H9 (cell line): ENCODE measurements around the gene DSTYK. TPM values are rescaled to one million over a fixed set of nuclear protein-coding genes. Genes with fewer than 3 reads are reported as not detected.

Experiments used
- DNase-seq: peaks from one replicate; pipeline ENCODE4 v3.0.0-alpha.2; 2017
- H2AFZ ChIP-seq: one replicate; pipeline ENCODE4 v1.6.1; 2013; ENCODE audit warnings: mild to moderate bottlenecking, low read length, control low read depth, moderate library complexity
- H2AK5ac ChIP-seq: 2 replicates; pipeline ENCODE4 v1.6.1; 2013; ENCODE audit warnings: low read length, control low read depth, mixed read lengths; ENCODE audit not compliant: insufficient read length
- H2BK120ac ChIP-seq: one replicate; pipeline ENCODE4 v1.6.1; 2013; ENCODE audit warnings: low read depth, mild to moderate bottlenecking, low read length, control low read depth, inconsistent platforms; ENCODE audit not compliant: poor library complexity, severe bottlenecking
- H2BK12ac ChIP-seq: 2 replicates; pipeline ENCODE4 v1.6.1; 2013; ENCODE audit warnings: low read length, control low read depth, mixed read lengths, low read depth; ENCODE audit not compliant: insufficient read length
- H2BK15ac ChIP-seq: 2 replicates; pipeline ENCODE4 v1.6.1; 2013; ENCODE audit warnings: low read depth, low read length, control low read depth
- H2BK20ac ChIP-seq: one replicate; pipeline ENCODE4 v1.6.1; 2013; ENCODE audit warnings: low read depth, mild to moderate bottlenecking, low read length, control low read depth, inconsistent platforms; ENCODE audit not compliant: poor library complexity, severe bottlenecking
- H2BK5ac ChIP-seq: 2 replicates; pipeline ENCODE4 v1.6.1; 2013; ENCODE audit warnings: low read length, control low read depth, mixed read lengths; ENCODE audit not compliant: insufficient read length
- H3K14ac ChIP-seq: 2 replicates; pipeline ENCODE4 v1.6.1; 2013; ENCODE audit warnings: low read length, control low read depth; ENCODE audit not compliant: insufficient read depth
- H3K18ac ChIP-seq: 2 replicates; pipeline ENCODE4 v1.6.1; 2013; ENCODE audit warnings: low read depth, mild to moderate bottlenecking, mixed read lengths, low read length, control low read depth; ENCODE audit not compliant: insufficient read length
- H3K23ac ChIP-seq: 2 replicates; pipeline ENCODE4 v1.6.1; 2013; ENCODE audit warnings: low read length, control low read depth, mixed read lengths, low read depth; ENCODE audit not compliant: insufficient read length
- H3K23me2 ChIP-seq: 2 replicates; pipeline ENCODE4 v1.6.1; 2013; ENCODE audit warnings: low read depth, mild to moderate bottlenecking, mixed read lengths, low read length, control low read depth; ENCODE audit not compliant: insufficient read length, poor library complexity, severe bottlenecking
- H3K27ac ChIP-seq: 2 replicates; pipeline ENCODE4 v1.5.1; 2013; ENCODE audit warnings: low read length, control low read depth, mixed read lengths, low read depth; ENCODE audit not compliant: insufficient read length
- H3K27me3 ChIP-seq: 2 replicates; pipeline ENCODE4 v1.6.1; 2013; ENCODE audit warnings: low read length, control low read depth, inconsistent platforms; ENCODE audit not compliant: insufficient read depth
- H3K4ac ChIP-seq: 2 replicates; pipeline ENCODE4 v1.6.1; 2013; ENCODE audit warnings: low read depth, mild to moderate bottlenecking, control low read depth, inconsistent platforms, low read length, moderate library complexity
- H3K4me1 ChIP-seq: 2 replicates; pipeline ENCODE4 v1.6.1; 2013; ENCODE audit warnings: low read length, control low read depth, inconsistent platforms; ENCODE audit not compliant: insufficient read depth
- H3K4me2 ChIP-seq: 2 replicates; pipeline ENCODE4 v1.6.1; 2013; ENCODE audit warnings: low read length, control low read depth, mixed read lengths; ENCODE audit not compliant: insufficient read length, insufficient read depth
- H3K56ac ChIP-seq: 2 replicates; pipeline ENCODE4 v1.6.1; 2013; ENCODE audit warnings: low read depth, mild to moderate bottlenecking, mixed read lengths, low read length, control low read depth; ENCODE audit not compliant: insufficient read length
- H3K79me1 ChIP-seq: 2 replicates; pipeline ENCODE4 v1.6.1; 2013; ENCODE audit warnings: low read depth, mild to moderate bottlenecking, moderate library complexity, low read length, control low read depth, inconsistent platforms; ENCODE audit not compliant: insufficient read depth, poor library complexity, severe bottlenecking
- H3K79me2 ChIP-seq: 2 replicates; pipeline ENCODE4 v1.6.1; 2013; ENCODE audit warnings: low read length, control low read depth, inconsistent platforms; ENCODE audit not compliant: insufficient read depth
- H3K9ac ChIP-seq: 2 replicates; pipeline ENCODE4 v1.6.1; 2013; ENCODE audit warnings: low read length, control low read depth, mixed read lengths; ENCODE audit not compliant: insufficient read length; ENCODE audit errors: extremely low read depth
- H3K9me3 ChIP-seq: one replicate; pipeline ENCODE4 v1.6.1; 2013; ENCODE audit warnings: low read depth, low read length, inconsistent platforms; ENCODE audit not compliant: control insufficient read depth
- H3T11ph ChIP-seq: one replicate; pipeline ENCODE4 v1.6.1; 2013; ENCODE audit warnings: mild to moderate bottlenecking, low read length, control low read depth, inconsistent platforms
- H4K20me1 ChIP-seq: one replicate; pipeline ENCODE4 v1.6.1; 2013; ENCODE audit not compliant: control insufficient read depth, insufficient read length, insufficient read depth
- H4K5ac ChIP-seq: 2 replicates; pipeline ENCODE4 v1.6.1; 2013; ENCODE audit warnings: low read depth, mild to moderate bottlenecking, mixed read lengths, low read length, control low read depth; ENCODE audit not compliant: insufficient read length
- H4K8ac ChIP-seq: replicated peaks from 2 replicates; pipeline ENCODE4 v1.6.1; 2013; ENCODE audit warnings: low read length, control low read depth, mixed read lengths, low read depth; ENCODE audit not compliant: insufficient read length
- H4K91ac ChIP-seq: 2 replicates; pipeline ENCODE4 v1.6.1; 2013; ENCODE audit warnings: low read depth, mild to moderate bottlenecking, moderate library complexity, mixed read lengths, low read length, control low read depth; ENCODE audit not compliant: insufficient read length
- H3K27ac Mint-ChIP-seq, 3 experiments: 2 replicates in 2 of 3; 3 replicates in 1 of 3; pipeline ENCODE4 v1.8.0; 2020 to 2021; ENCODE audit warnings: mixed read lengths in 3 of 3, mild to moderate bottlenecking in 1 of 3, moderate library complexity in 1 of 3
- H3K27me3 Mint-ChIP-seq: 2 replicates; pipeline ENCODE4 v1.8.0; 2021; ENCODE audit warnings: low read depth, mild to moderate bottlenecking, moderate library complexity, mixed read lengths
- H3K36me3 Mint-ChIP-seq, 3 experiments: 2 replicates in 2 of 3; 3 replicates in 1 of 3; pipeline ENCODE4 v1.8.0; 2020 to 2021; ENCODE audit warnings: low read depth in 3 of 3, mixed read lengths in 3 of 3; ENCODE audit not compliant: insufficient read depth in 1 of 3
- H3K4me1 Mint-ChIP-seq, 2 experiments: 2 replicates each; pipeline ENCODE4 v1.8.0; 2020; ENCODE audit warnings: mixed read lengths in 2 of 2
- H3K4me3 Mint-ChIP-seq, 2 experiments: 2 replicates in 1 of 2; 3 replicates in 1 of 2; pipeline ENCODE4 v1.8.0; 2020 to 2021; ENCODE audit warnings: mild to moderate bottlenecking in 2 of 2, mixed read lengths in 2 of 2, moderate library complexity in 1 of 2
- H3K9me3 Mint-ChIP-seq, 2 experiments: 2 replicates in 1 of 2; 3 replicates in 1 of 2; pipeline ENCODE4 v1.8.0; 2020; ENCODE audit warnings: mild to moderate bottlenecking in 2 of 2, mixed read lengths in 2 of 2, moderate library complexity in 1 of 2
- CTCF ChIP-seq: fragments of 200-600 bp; sonication (generic); conservative IDR thresholded peaks from 3 replicates; pipeline ENCODE4 v1.8.0; 2021; ENCODE audit warnings: antibody characterized with exemption, mild to moderate bottlenecking
- WGBS: extraction: QIAGEN DNeasy Blood & Tissue Kit; methylation state at CpG from one replicate; pipeline ENCODE4 v1.1.7; 2013; ENCODE audit warnings: missing lambda C conversion rate, low lambda C conversion rate, mixed read lengths; ENCODE audit not compliant: insufficient read length; ENCODE audit errors: extremely low coverage; 5-methylcytosine and 5-hydroxymethylcytosine counted together
- total RNA-seq: library from RNA; stranded (reverse); gene quantifications from 2 replicates; pipeline ENCODE4 v1.2.1, GENCODE V29; 2021

Gene DSTYK
- total RNA-seq, 1 experiment from 2014 or later = 8.5 TPM

- H2BK12ac ChIP-seq = no peak overlapping the region
- no peaks in the 10 kb centered on the region for H3K23me2 ChIP-seq
- WGBS = no CpG with 5 or more reads among the region's 4 CpGs
- peaks cover 17 to 25% of the 10 kb centered on the region in 2 experiments for H3K4me1 Mint-ChIP-seq
- H2BK20ac ChIP-seq = no peak overlapping the region
- H4K5ac ChIP-seq = no peak overlapping the region
- no peak overlapping the region for H4K91ac ChIP-seq
- H3K27ac ChIP-seq = no peak overlapping the region
- H3K4me3 Mint-ChIP-seq = no peak overlapping the region
- no peak overlapping the region for H3K14ac ChIP-seq
- no peaks in the 10 kb centered on the region for H3K9me3 ChIP-seq
- peaks cover 9% of the 10 kb centered on the region; the same call in 1 of the 2 replicates for H3K4me1 ChIP-seq
- no peak for DNase-seq
- H3K27me3 ChIP-seq = no peaks in the 10 kb centered on the region
- no peak overlapping the region for H2BK120ac ChIP-seq
- H4K8ac ChIP-seq = no peak overlapping the region
- no peak overlapping the region for H2BK5ac ChIP-seq
- H2AK5ac ChIP-seq = no peak overlapping the region
- H3K4me2 ChIP-seq = no peak overlapping the region
- H3K18ac ChIP-seq = no peak overlapping the region
- no peak overlapping the region for H3K9ac ChIP-seq
- peaks cover 4% of the 10 kb centered on the region for H3K79me1 ChIP-seq
- H3K27me3 Mint-ChIP-seq = no peaks in the 10 kb centered on the region
- no peak overlapping the region for H3T11ph ChIP-seq
- no peak overlapping the region for H2BK15ac ChIP-seq
- peak overlapping the region in 2 of 3 experiments; percentile 63 to 68; a peak in 4 of 7 replicates for H3K27ac Mint-ChIP-seq
- H3K79me2 ChIP-seq = peaks cover 1% of the 10 kb centered on the region; the same call in 1 of the 2 replicates
- H3K56ac ChIP-seq = no peak overlapping the region
- peaks cover 2 to 10% (median 10%) of the 10 kb centered on the region in 3 experiments; a peak in 6 of 7 replicates for H3K36me3 Mint-ChIP-seq
- no peak overlapping the region for H2AFZ ChIP-seq
- no peaks in the 10 kb centered on the region for H3K9me3 Mint-ChIP-seq
- H3K23ac ChIP-seq = no peak overlapping the region
- TF ChIP-seq CTCF = no peak
- no peaks in the 10 kb centered on the region for H4K20me1 ChIP-seq
- H3K4ac ChIP-seq = no peak overlapping the region
These were observed 27.7 kb downstream of the DSTYK start for GRCh38 chr1:205183676-205184335.
